OCI-LY1 (cell line): ENCODE results near the gene PLCB4.

ENCODE experiments used
- H2AFZ ChIP-seq: fragments of 200-600 bp; sonication (generic), shearing (Covaris generic); 2 replicates; pipeline ENCODE4 v1.6.0; 2014; ENCODE audit warnings: antibody characterized with exemption, mild to moderate bottlenecking, low read length
- H3F3A ChIP-seq: fragments of 200-600 bp; sonication (generic), shearing (Covaris generic); 2 replicates; pipeline ENCODE4 v1.6.0; 2014; ENCODE audit warnings: mild to moderate bottlenecking, antibody characterized with exemption, low read length, moderate library complexity; ENCODE audit not compliant: insufficient read depth
- H3K27ac ChIP-seq: fragments of 200-600 bp; sonication (generic); 2 replicates; pipeline ENCODE4 v1.5.1; 2014; ENCODE audit warnings: low read length, mixed run types, mild to moderate bottlenecking, low read depth; ENCODE audit not compliant: poor library complexity, severe bottlenecking
- H3K27me3 ChIP-seq: fragments of 200-600 bp; sonication (generic); 2 replicates; pipeline ENCODE4 v1.6.0; 2014; ENCODE audit warnings: antibody characterized with exemption, mild to moderate bottlenecking, low read length, moderate library complexity; ENCODE audit not compliant: insufficient read depth
- H3K36me3 ChIP-seq: fragments of 200-600 bp; sonication (generic); 2 replicates; pipeline ENCODE4 v1.6.1; 2014; ENCODE audit warnings: mild to moderate bottlenecking, antibody characterized with exemption, low read length, moderate library complexity, mixed read lengths; ENCODE audit not compliant: insufficient read depth
- H3K4me1 ChIP-seq: fragments of 200-600 bp; sonication (generic); 2 replicates; pipeline ENCODE4 v1.5.1; 2014; ENCODE audit warnings: mild to moderate bottlenecking, low read length, moderate library complexity; ENCODE audit not compliant: insufficient read depth, severe bottlenecking
- H3K4me2 ChIP-seq: fragments of 200-600 bp; sonication (generic), shearing (Covaris generic); 2 replicates; pipeline ENCODE4 v1.6.1; 2014; ENCODE audit warnings: low read length
- H3K4me3 ChIP-seq: fragments of 200-600 bp; sonication (generic); 2 replicates; pipeline ENCODE4 v1.5.1; 2014; ENCODE audit warnings: low read length, low read depth, mild to moderate bottlenecking, mixed read lengths; ENCODE audit not compliant: poor library complexity, severe bottlenecking
- H3K79me2 ChIP-seq: fragments of 200-600 bp; shearing (Covaris generic); 2 replicates; pipeline ENCODE4 v1.6.1; 2016; ENCODE audit warnings: mixed run types, low read length, mixed read lengths; ENCODE audit not compliant: insufficient read depth
- H3K9ac ChIP-seq: fragments of 200-600 bp; sonication (generic), shearing (Covaris generic); 2 replicates; pipeline ENCODE4 v1.6.1; 2014; ENCODE audit warnings: mild to moderate bottlenecking, low read length, mixed read lengths
- H3K9me2 ChIP-seq: fragments of 200-600 bp; sonication (generic), shearing (Covaris generic); 2 replicates; pipeline ENCODE4 v1.6.1; 2014; ENCODE audit warnings: low read depth, mild to moderate bottlenecking, low read length, mixed read lengths
- H3K9me3 ChIP-seq: fragments of 200-600 bp; shearing (Covaris generic); 2 replicates; pipeline ENCODE4 v1.6.1; 2014; ENCODE audit warnings: low read length, mixed read lengths
- H4K20me1 ChIP-seq: fragments of 200-600 bp; sonication (generic), shearing (Covaris generic); 2 replicates; pipeline ENCODE4 v1.6.0; 2016; ENCODE audit warnings: mild to moderate bottlenecking, low read length; ENCODE audit not compliant: insufficient read depth
- EZH2 ChIP-seq: fragments of 200-600 bp; sonication (generic), shearing (Covaris generic); IDR thresholded peaks from 2 replicates; pipeline ENCODE4 v1.8.0; 2017; ENCODE audit warnings: borderline replicate concordance, mixed run types, mild to moderate bottlenecking, antibody characterized with exemption, low read length, moderate library complexity, mixed read lengths
- TF ChIP-seq, protein P1 (sequence below): fragments of 200-600 bp; sonication (generic), shearing (Covaris generic); IDR thresholded peaks from 2 replicates; pipeline ENCODE4 v1.5.1; 2017; ENCODE audit warnings: mild to moderate bottlenecking, antibody characterized with exemption, low read length, moderate library complexity, mixed read lengths

Gene PLCB4

DNA sequence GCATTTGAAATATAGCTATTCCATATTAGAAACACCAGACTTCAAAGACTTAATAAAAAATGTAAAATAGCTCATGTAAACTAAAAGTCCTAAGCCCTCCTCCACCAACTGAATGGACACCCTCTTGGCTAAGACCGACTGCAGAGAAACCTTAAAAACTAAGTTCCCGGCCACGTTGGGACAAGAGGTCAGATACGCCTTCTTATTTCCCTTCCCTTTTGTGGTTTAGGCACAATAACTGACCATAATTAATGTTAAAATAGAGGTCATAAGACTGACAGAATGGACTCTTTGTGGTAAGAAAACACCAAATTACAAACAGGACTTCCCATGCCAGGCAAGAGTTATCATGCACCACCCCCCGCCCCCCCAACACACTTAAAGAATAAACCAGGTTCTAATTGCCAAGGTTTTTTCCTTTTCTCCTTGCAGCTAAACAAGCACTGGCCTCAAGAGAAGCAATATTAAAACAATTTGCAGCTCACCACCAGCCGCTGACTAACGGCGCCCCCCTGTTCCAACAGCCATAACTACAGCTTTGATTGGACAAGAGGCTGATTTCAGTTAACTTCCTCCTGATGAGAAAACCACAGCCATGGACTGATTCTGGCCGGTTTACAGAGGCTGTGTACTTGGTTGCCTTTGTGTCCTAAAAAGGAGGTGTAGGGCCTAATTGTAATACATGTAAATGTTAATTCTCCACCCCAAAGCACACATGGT, 434.8 kb downstream of the PLCB4 start:
- H2AFZ ChIP-seq, result no peak overlapping the region
- H3K27me3 ChIP-seq, result 0 out of 2 replicates have a peak, but pooled peaks cover 4% of the 10 kb centered on the region
- TF ChIP-seq, protein P1, sequence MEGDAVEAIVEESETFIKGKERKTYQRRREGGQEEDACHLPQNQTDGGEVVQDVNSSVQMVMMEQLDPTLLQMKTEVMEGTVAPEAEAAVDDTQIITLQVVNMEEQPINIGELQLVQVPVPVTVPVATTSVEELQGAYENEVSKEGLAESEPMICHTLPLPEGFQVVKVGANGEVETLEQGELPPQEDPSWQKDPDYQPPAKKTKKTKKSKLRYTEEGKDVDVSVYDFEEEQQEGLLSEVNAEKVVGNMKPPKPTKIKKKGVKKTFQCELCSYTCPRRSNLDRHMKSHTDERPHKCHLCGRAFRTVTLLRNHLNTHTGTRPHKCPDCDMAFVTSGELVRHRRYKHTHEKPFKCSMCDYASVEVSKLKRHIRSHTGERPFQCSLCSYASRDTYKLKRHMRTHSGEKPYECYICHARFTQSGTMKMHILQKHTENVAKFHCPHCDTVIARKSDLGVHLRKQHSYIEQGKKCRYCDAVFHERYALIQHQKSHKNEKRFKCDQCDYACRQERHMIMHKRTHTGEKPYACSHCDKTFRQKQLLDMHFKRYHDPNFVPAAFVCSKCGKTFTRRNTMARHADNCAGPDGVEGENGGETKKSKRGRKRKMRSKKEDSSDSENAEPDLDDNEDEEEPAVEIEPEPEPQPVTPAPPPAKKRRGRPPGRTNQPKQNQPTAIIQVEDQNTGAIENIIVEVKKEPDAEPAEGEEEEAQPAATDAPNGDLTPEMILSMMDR, result peak; percentile 26; the same call in 1 of the 2 replicates
- no peak for TF ChIP-seq EZH2
- H3K27ac ChIP-seq, result no peak overlapping the region
- no peaks in the 10 kb centered on the region for H4K20me1 ChIP-seq
- no peaks in the 10 kb centered on the region for H3K79me2 ChIP-seq
- no peaks in the 10 kb centered on the region for H3K36me3 ChIP-seq
- no peaks in the 10 kb centered on the region for H3K4me1 ChIP-seq
- no peaks in the 10 kb centered on the region for H3K9me3 ChIP-seq
- H3K9ac ChIP-seq, result no peak overlapping the region
- H3K4me3 ChIP-seq, result no peak overlapping the region
- no peak overlapping the region for H3K4me2 ChIP-seq
- H3K9me2 ChIP-seq, result no peaks in the 10 kb centered on the region
- no peaks in the 10 kb centered on the region for H3F3A ChIP-seq

DNA sequence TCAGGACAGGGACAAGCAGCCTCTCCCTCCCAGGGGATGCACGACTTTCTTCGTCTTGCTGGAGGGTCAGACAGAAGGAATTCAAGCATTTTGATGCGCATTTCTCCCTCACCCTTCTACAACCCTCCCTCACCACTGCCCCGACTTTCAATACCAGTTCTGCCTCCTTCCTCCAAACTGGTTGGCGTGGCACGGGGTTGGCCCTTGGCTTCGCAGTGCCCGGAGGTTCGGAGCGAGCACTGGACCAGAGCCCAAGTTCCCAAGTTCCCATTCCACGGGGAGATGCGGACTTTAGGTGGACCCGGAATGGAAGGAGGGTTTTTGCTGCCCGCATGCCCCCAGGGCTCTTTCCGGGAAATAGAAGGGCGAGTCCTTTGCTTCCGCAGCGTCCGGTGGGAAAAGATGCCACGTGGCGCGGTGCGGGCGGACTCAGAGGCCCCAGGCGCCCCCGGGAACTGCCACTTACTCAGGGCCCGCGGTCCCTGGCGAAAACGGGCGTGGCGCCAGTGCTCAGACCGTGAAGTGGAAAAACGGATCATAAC, 437.5 kb downstream of the PLCB4 start:
- TF ChIP-seq EZH2, result no peak
- TF ChIP-seq, protein P1, result no peak
- Histone ChIP-seq H3K4me2 (no peak overlapping the region), H3K27ac (no peak overlapping the region), H4K20me1 (no peaks in the 10 kb centered on the region), H3K4me3 (no peak overlapping the region), H3K36me3 (no peaks in the 10 kb centered on the region), H3K4me1 (no peaks in the 10 kb centered on the region), H3K9ac (no peak overlapping the region), H3K27me3 (no peaks in the 10 kb centered on the region), H3F3A (no peaks in the 10 kb centered on the region), H3K79me2 (no peaks in the 10 kb centered on the region), H2AFZ (no peak overlapping the region), H3K9me3 (no peaks in the 10 kb centered on the region), H3K9me2 (no peaks in the 10 kb centered on the region)

DNA sequence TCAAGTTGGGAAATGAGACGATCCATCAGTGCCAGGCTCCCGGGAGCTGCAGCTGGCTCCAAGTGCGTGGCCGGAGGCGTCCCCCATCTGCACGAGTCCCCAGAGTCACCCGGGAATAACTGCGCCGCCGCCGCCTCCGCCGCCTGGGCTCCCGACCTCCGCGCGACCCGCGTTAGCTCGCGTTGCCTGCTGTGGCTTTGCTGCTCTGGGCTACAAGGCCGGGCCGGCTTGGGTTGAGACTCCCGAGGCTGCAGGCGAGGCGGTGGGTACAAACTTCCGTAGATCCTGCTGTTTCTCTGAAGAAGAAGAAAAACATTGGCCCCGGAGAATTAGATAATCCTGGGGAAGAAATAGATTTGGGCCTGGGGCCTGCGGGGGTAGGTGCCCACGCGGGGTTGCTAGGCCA, 438.1 kb downstream of the PLCB4 start:
- H3K27me3 ChIP-seq, result no peaks in the 10 kb centered on the region
- no peaks in the 10 kb centered on the region for H3K4me1 ChIP-seq
- no peak overlapping the region for H3K4me2 ChIP-seq
- no peaks in the 10 kb centered on the region for H3F3A ChIP-seq
- H3K79me2 ChIP-seq, result no peaks in the 10 kb centered on the region
- H2AFZ ChIP-seq, result no peak overlapping the region
- H3K9me2 ChIP-seq, result no peaks in the 10 kb centered on the region
- H4K20me1 ChIP-seq, result no peaks in the 10 kb centered on the region
- H3K9ac ChIP-seq, result no peak overlapping the region
- no peaks in the 10 kb centered on the region for H3K9me3 ChIP-seq
- no peak overlapping the region for H3K4me3 ChIP-seq
- H3K36me3 ChIP-seq, result no peaks in the 10 kb centered on the region
- no peak overlapping the region for H3K27ac ChIP-seq
- TF ChIP-seq, protein P1, result no peak
- TF ChIP-seq EZH2, result no peak
